Astrocyte (in vitro differentiated cells and primary cell): Measurements from ENCODE around the gene CARD11. TPM values are rescaled to one million over a fixed set of nuclear protein-coding genes. Genes with fewer than 3 reads are reported as not detected.

Experiments
- DNase-seq: peaks from one replicate; pipeline ENCODE4 v3.0.0-alpha.2; 2010; ENCODE audit warnings: low read depth
- FAIRE-seq: peaks from 2 replicates; lab custom pipeline; 2011; peaks lifted over from hg19 to GRCh38; lab: Jason Lieb, UNC
- H2AFZ ChIP-seq: 2 replicates; pipeline ENCODE4 v1.6.0; 2012; ENCODE audit warnings: low read depth, low read length, inconsistent platforms
- H3K27ac ChIP-seq: 2 replicates; pipeline ENCODE4 v1.5.1; 2011; ENCODE audit warnings: low read depth, low read length, inconsistent platforms
- H3K27me3 ChIP-seq: 2 replicates; pipeline ENCODE4 v1.6.0; 2011; ENCODE audit warnings: low read length, inconsistent platforms; ENCODE audit not compliant: insufficient read depth
- H3K36me3 ChIP-seq: 2 replicates; pipeline ENCODE4 v1.5.1; 2011; ENCODE audit warnings: low read length, inconsistent platforms; ENCODE audit not compliant: insufficient read depth
- H3K4me1 ChIP-seq: 2 replicates; pipeline ENCODE4 v1.5.1; 2011; ENCODE audit warnings: low read length, inconsistent platforms; ENCODE audit not compliant: insufficient read depth
- H3K4me2 ChIP-seq: 2 replicates; pipeline ENCODE4 v1.6.0; 2012; ENCODE audit warnings: low read length, inconsistent platforms
- H3K4me3 ChIP-seq: 2 replicates; pipeline ENCODE4 v1.5.1; 2011; ENCODE audit warnings: low read depth, mild to moderate bottlenecking, low read length, inconsistent platforms; ENCODE audit not compliant: insufficient read depth
- H3K79me2 ChIP-seq: 2 replicates; pipeline ENCODE4 v1.6.0; 2012; ENCODE audit warnings: mild to moderate bottlenecking, low read length, inconsistent platforms; ENCODE audit not compliant: insufficient read depth
- H3K9ac ChIP-seq: 2 replicates; pipeline ENCODE4 v1.6.0; 2012; ENCODE audit warnings: mild to moderate bottlenecking, low read length, inconsistent platforms
- H3K9me3 ChIP-seq: 2 replicates; pipeline ENCODE4 v1.5.1; 2012; ENCODE audit warnings: low read depth, mild to moderate bottlenecking, low read length, inconsistent platforms; ENCODE audit not compliant: insufficient read depth
- H4K20me1 ChIP-seq: 2 replicates; pipeline ENCODE4 v1.6.0; 2012; ENCODE audit warnings: low read length, inconsistent platforms; ENCODE audit not compliant: insufficient read depth
- H3K27ac Mint-ChIP-seq: one replicate; pipeline ENCODE4 v1.8.0; 2021; ENCODE audit warnings: mild to moderate bottlenecking, mixed read lengths; ENCODE audit not compliant: unreplicated experiment
- H3K27me3 Mint-ChIP-seq: one replicate; pipeline ENCODE4 v1.8.0; 2021; ENCODE audit warnings: low read depth, mixed read lengths; ENCODE audit not compliant: unreplicated experiment
- H3K36me3 Mint-ChIP-seq: one replicate; pipeline ENCODE4 v1.8.0; 2021; ENCODE audit warnings: low read depth, mixed read lengths; ENCODE audit not compliant: unreplicated experiment
- H3K4me1 Mint-ChIP-seq: one replicate; pipeline ENCODE4 v1.8.0; 2021; ENCODE audit warnings: low read depth, mixed read lengths; ENCODE audit not compliant: unreplicated experiment
- H3K4me3 Mint-ChIP-seq: one replicate; pipeline ENCODE4 v1.8.0; 2021; ENCODE audit warnings: mild to moderate bottlenecking, moderate library complexity, mixed read lengths; ENCODE audit not compliant: unreplicated experiment
- H3K9me3 Mint-ChIP-seq: one replicate; pipeline ENCODE4 v1.8.0; 2021; ENCODE audit warnings: mild to moderate bottlenecking, mixed read lengths; ENCODE audit not compliant: unreplicated experiment
- EZH2 ChIP-seq: IDR thresholded peaks from 2 replicates; pipeline ENCODE4 v1.6.1; 2012; ENCODE audit warnings: mild to moderate bottlenecking, low read length, inconsistent platforms; ENCODE audit not compliant: insufficient read depth
- total RNA-seq: library from RNA; stranded (reverse); gene quantifications from 2 replicates; pipeline ENCODE4 v1.2.1, GENCODE V29; 2021
- TF ChIP-seq, protein P1 (sequence below): IDR thresholded peaks from 2 replicates; pipeline ENCODE4 v1.5.1; 2011; ENCODE audit warnings: low read depth, mild to moderate bottlenecking, inconsistent platforms, low read length, moderate library complexity; ENCODE audit not compliant: insufficient read depth

The CARD11 gene
- total RNA-seq, 1 donor from 2014 or later = 9.5 TPM

DNA sequence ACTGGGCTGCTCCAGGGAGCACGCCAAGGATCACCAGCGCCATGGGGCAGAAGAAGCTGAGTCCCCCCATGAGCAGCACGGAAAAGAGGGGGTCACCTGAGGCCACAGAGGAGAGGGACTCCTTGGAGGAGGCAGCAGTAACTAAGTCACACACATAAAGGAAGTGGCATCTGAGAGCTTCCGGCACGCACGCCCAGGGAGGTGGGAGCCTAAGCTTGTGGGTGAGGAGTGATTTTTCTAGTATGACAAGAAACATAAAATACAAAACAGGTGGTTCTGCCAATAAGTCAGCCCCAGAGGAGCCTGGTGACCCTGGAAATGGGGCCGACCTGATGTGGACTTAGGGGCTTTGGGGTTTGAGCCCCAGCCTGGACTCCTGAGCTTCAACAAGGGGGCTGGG is 60.8 kb downstream of the CARD11 start:
- no peak for TF ChIP-seq EZH2
- TF ChIP-seq, protein P1, sequence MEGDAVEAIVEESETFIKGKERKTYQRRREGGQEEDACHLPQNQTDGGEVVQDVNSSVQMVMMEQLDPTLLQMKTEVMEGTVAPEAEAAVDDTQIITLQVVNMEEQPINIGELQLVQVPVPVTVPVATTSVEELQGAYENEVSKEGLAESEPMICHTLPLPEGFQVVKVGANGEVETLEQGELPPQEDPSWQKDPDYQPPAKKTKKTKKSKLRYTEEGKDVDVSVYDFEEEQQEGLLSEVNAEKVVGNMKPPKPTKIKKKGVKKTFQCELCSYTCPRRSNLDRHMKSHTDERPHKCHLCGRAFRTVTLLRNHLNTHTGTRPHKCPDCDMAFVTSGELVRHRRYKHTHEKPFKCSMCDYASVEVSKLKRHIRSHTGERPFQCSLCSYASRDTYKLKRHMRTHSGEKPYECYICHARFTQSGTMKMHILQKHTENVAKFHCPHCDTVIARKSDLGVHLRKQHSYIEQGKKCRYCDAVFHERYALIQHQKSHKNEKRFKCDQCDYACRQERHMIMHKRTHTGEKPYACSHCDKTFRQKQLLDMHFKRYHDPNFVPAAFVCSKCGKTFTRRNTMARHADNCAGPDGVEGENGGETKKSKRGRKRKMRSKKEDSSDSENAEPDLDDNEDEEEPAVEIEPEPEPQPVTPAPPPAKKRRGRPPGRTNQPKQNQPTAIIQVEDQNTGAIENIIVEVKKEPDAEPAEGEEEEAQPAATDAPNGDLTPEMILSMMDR = no peak
- H3K36me3 Mint-ChIP-seq = peaks cover 11% of the 10 kb centered on the region
- Histone ChIP-seq H4K20me1 (no peaks in the 10 kb centered on the region), H3K27ac (no peak overlapping the region), H3K4me2 (no peak overlapping the region), H3K9ac (no peak overlapping the region), H3K9me3 (no peaks in the 10 kb centered on the region), H3K4me3 (no peak overlapping the region), H3K27me3 (peaks cover 7% of the 10 kb centered on the region), H3K79me2 (no peaks in the 10 kb centered on the region), H3K36me3 (no peaks in the 10 kb centered on the region), H3K4me1 (no peaks in the 10 kb centered on the region), H2AFZ (no peak overlapping the region)
- DNase-seq = no peak
- H3K4me3 Mint-ChIP-seq = no peak overlapping the region
- no peak overlapping the region for H3K27ac Mint-ChIP-seq
- peaks cover 7% of the 10 kb centered on the region for H3K27me3 Mint-ChIP-seq
- H3K9me3 Mint-ChIP-seq = peaks cover 2% of the 10 kb centered on the region
- FAIRE-seq = no peak
- H3K4me1 Mint-ChIP-seq = no peaks in the 10 kb centered on the region

DNA sequence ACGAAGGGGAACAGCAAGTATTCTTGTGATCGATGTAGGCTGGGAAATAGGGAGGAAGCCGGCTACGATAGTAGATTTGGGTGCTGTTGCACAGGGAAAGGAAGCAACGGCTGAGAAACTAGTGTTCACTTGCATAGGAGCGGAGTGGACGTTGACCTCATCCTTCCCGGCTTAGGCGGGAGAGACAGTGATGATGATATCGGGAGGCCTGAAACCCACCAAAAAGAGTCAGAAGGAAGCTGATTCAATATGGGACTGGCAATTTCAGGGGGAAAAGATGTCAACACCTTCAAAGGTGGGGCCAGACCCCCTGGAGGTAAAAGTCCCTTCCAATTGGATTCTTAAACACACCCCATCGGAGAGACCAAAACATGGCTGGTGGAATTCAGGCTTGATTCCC is 61.3 kb downstream of the CARD11 start:
- H3K4me2 ChIP-seq = no peak overlapping the region
- peaks cover 7% of the 10 kb centered on the region for H3K27me3 ChIP-seq
- no peaks in the 10 kb centered on the region for H3K4me1 ChIP-seq
- peaks cover 11% of the 10 kb centered on the region for H3K36me3 Mint-ChIP-seq
- H2AFZ ChIP-seq = no peak overlapping the region
- no peak for TF ChIP-seq EZH2
- H3K9me3 ChIP-seq = no peaks in the 10 kb centered on the region
- H3K4me1 Mint-ChIP-seq = no peaks in the 10 kb centered on the region
- H3K27ac Mint-ChIP-seq = no peak overlapping the region
- H3K79me2 ChIP-seq = no peaks in the 10 kb centered on the region
- H3K9ac ChIP-seq = no peak overlapping the region
- H3K4me3 Mint-ChIP-seq = no peak overlapping the region
- no peak for FAIRE-seq
- H3K4me3 ChIP-seq = no peak overlapping the region
- no peaks in the 10 kb centered on the region for H4K20me1 ChIP-seq
- H3K36me3 ChIP-seq = no peaks in the 10 kb centered on the region
- H3K9me3 Mint-ChIP-seq = peaks cover 2% of the 10 kb centered on the region
- no peak overlapping the region for H3K27ac ChIP-seq
- H3K27me3 Mint-ChIP-seq = peaks cover 7% of the 10 kb centered on the region
- DNase-seq = no peak

DNA sequence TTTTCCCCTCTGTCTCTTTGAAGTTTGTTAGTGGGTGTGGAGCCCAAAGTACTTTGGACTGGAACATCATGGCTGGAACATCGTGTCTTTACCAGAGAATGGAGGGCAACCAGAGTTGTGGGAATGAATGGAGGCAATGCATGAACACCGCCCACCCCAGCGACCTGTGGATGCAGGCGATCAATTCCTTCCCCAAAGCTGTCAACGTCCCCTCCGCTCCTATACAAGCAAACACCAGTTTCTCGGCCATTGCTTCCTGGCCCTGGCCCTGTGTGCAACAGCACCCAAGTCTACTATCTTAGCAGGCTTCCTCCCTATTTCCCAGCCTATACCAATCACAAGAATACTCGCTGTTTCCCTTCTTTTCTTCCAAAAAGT is 62.6 kb downstream of the CARD11 start:
- TF ChIP-seq, protein P1 = no peak
- TF ChIP-seq EZH2 = no peak
- H3K27ac ChIP-seq = no peak overlapping the region
- H3K36me3 ChIP-seq = no peaks in the 10 kb centered on the region
- H3K9ac ChIP-seq = no peak overlapping the region
- no peaks in the 10 kb centered on the region for H3K4me1 ChIP-seq
- H3K4me2 ChIP-seq = no peak overlapping the region
- no peak overlapping the region for H2AFZ ChIP-seq
- H4K20me1 ChIP-seq = no peaks in the 10 kb centered on the region
- H3K27ac Mint-ChIP-seq = no peak overlapping the region
- H3K79me2 ChIP-seq = no peaks in the 10 kb centered on the region
- no peak for DNase-seq
- no peaks in the 10 kb centered on the region for H3K4me1 Mint-ChIP-seq
- FAIRE-seq = no peak
- H3K27me3 ChIP-seq = peaks cover 7% of the 10 kb centered on the region
- H3K36me3 Mint-ChIP-seq = peaks cover 7% of the 10 kb centered on the region
- no peaks in the 10 kb centered on the region for H3K9me3 ChIP-seq
- H3K27me3 Mint-ChIP-seq = peaks cover 5% of the 10 kb centered on the region
- no peaks in the 10 kb centered on the region for H3K9me3 Mint-ChIP-seq
- no peak overlapping the region for H3K4me3 ChIP-seq
- no peak overlapping the region for H3K4me3 Mint-ChIP-seq
